D721Med (cell line): Measurements from ENCODE around the gene TNIK.

Source experiments
- DNase-seq: peaks from one replicate; pipeline ENCODE4 v3.0.0; 2011; ENCODE audit warnings: low spot score; ENCODE audit not compliant: insufficient read length
- FAIRE-seq: peaks from 2 replicates; lab custom pipeline; 2011; peaks lifted over from hg19 to GRCh38; lab: Jason Lieb, UNC
- CTCF ChIP-seq: IDR thresholded peaks from 2 replicates; pipeline ENCODE4 v1.5.1; 2012; ENCODE audit warnings: mild to moderate bottlenecking, control low read depth; ENCODE audit not compliant: insufficient read depth; ENCODE audit errors: missing control alignments

The TNIK gene

GRCh38 chr3:171439996-171440395 lies 20.2 kb downstream of the TNIK start:
- no peak for TF ChIP-seq CTCF
- FAIRE-seq (no peak), DNase-seq (no peak)

- FAIRE-seq (no peak), DNase-seq (no peak)
- TF ChIP-seq CTCF: no peak
Observed at GRCh38 chr3:171437115-171437756, 23.0 kb downstream of the TNIK start.

GRCh38 chr3:171436380-171436779 lies 23.8 kb downstream of the TNIK start:
- no peak for TF ChIP-seq CTCF
- FAIRE-seq (no peak), DNase-seq (no peak)

- TF ChIP-seq CTCF: no peak
- FAIRE-seq: no peak
- no peak for DNase-seq
Observed at GRCh38 chr3:171435757-171436156, 24.4 kb downstream of the TNIK start.

GRCh38 chr3:171435143-171435542 lies 25.1 kb downstream of the TNIK start:
- no peak for TF ChIP-seq CTCF
- FAIRE-seq (no peak), DNase-seq (no peak)

GRCh38 chr3:171432548-171432947 lies 27.7 kb downstream of the TNIK start:
- TF ChIP-seq CTCF: no peak
- no peak for FAIRE-seq
- DNase-seq: no peak

- TF ChIP-seq CTCF: no peak
- FAIRE-seq (no peak), DNase-seq (no peak)
Observed at GRCh38 chr3:171431550-171431949, 28.7 kb downstream of the TNIK start.
